ENCODE data around the gene LPIN2.

LPIN2 gene

GRCh38 chr18:2978208-2978607, 34.7 kb downstream of the LPIN2 start:
- DNase-seq (ENCODE audit: low spot score): no peak

GRCh38 chr18:2976218-2977132, 36.5 kb downstream of the LPIN2 start:
- in situ Hi-C loops (cut with MboI; ENCODE audit: low pct_unique_long_range_greater_than_20kb, low sequenced_read_pairs, unreplicated experiment): no loop called here
- TF ChIP-seq CTCF (IDR thresholded peaks at IDR 0.05; ENCODE audit: extremely low read depth, insufficient read depth, missing control alignments): no peak
- DNase-seq (ENCODE audit: low spot score): no peak

More at GRCh38 chr18:2978208-2978607, 34.7 kb downstream of the LPIN2 start:
- no peak for TF ChIP-seq CTCF (IDR thresholded peaks at IDR 0.05; ENCODE audit: extremely low read depth, insufficient read depth, missing control alignments)
- in situ Hi-C loops (cut with MboI; ENCODE audit: low pct_unique_long_range_greater_than_20kb, low sequenced_read_pairs, unreplicated experiment): no loop called here

GRCh38 chr18:2974731-2975130, 38.2 kb downstream of the LPIN2 start:
- no peak for TF ChIP-seq CTCF (IDR thresholded peaks at IDR 0.05; ENCODE audit: extremely low read depth, insufficient read depth, missing control alignments)
- in situ Hi-C loops (cut with MboI; ENCODE audit: low pct_unique_long_range_greater_than_20kb, low sequenced_read_pairs, unreplicated experiment): no loop called here
- no peak for DNase-seq (ENCODE audit: low spot score)

- peak; percentile 59 for DNase-seq (ENCODE audit: low spot score)
- in situ Hi-C loops (cut with MboI; ENCODE audit: low pct_unique_long_range_greater_than_20kb, low sequenced_read_pairs, unreplicated experiment): no loop called here
- TF ChIP-seq CTCF (IDR thresholded peaks at IDR 0.05; ENCODE audit: extremely low read depth, insufficient read depth, missing control alignments): no peak
Measured at GRCh38 chr18:2971741-2972552, 41.0 kb downstream of the LPIN2 start.

GRCh38 chr18:2970772-2971659, 41.9 kb downstream of the LPIN2 start:
- in situ Hi-C loops (cut with MboI; ENCODE audit: low pct_unique_long_range_greater_than_20kb, low sequenced_read_pairs, unreplicated experiment): no loop called here
- no peak for TF ChIP-seq CTCF (IDR thresholded peaks at IDR 0.05; ENCODE audit: extremely low read depth, insufficient read depth, missing control alignments)
- no peak for DNase-seq (ENCODE audit: low spot score)

GRCh38 chr18:2970344-2970743, 42.6 kb downstream of the LPIN2 start:
- no peak for DNase-seq (ENCODE audit: low spot score)
- in situ Hi-C loops (cut with MboI; ENCODE audit: low pct_unique_long_range_greater_than_20kb, low sequenced_read_pairs, unreplicated experiment): no loop called here
- no peak for TF ChIP-seq CTCF (IDR thresholded peaks at IDR 0.05; ENCODE audit: extremely low read depth, insufficient read depth, missing control alignments)
